ENCODE measurements around the gene SLIT3. TPM values are rescaled to one million over a fixed set of nuclear protein-coding genes. Genes with fewer than 3 reads are reported as not detected.

SLIT3 gene
- total RNA-seq, 3 donors from 2014 or later (not counting 1 experiment from before 2014, with no cell fraction given): 0.34 to 0.80 TPM; not detected in 1

DNA sequence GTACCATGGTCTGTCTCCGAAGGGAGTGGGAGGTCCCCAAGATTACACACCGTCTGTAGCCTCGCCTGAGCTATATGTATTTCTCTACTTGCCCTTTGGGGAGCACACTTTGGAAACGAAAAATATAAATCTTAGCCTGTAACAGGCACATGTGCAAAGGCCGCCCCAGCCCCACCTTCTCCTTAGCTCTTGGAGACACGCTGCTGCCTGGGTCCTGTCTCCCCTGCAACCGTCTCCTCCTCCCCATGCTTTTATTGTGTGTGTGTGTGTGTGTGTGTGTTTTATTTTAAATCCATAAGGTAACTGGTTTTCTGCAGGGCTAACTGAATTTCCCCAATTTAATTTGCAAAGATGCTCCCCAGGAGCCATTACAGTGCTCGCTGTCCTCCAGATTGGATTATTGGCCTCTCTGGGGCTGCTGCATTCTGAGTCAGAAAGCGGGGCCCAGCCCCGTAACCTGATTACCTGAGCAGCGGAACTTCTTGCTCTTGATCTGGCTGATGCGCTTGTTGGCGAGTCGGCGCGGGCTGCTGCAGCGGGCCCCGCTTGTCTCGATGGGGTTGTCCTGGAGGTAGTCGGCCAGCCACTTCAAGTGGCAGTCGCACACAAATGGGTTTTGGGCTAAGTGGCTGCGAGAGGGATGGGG, 528.5 kb downstream of the SLIT3 start:
- intact Hi-C loops (cut with micrococcal nuclease): no loop called here
- Mint-ChIP-seq H3K9me3 (no peaks in the 10 kb centered on the region), H3K36me3 (no peaks in the 10 kb centered on the region), H3K4me1 (no peaks in the 10 kb centered on the region), H3K4me3 (no peak overlapping the region), H3K27me3 (ENCODE audit: low read depth in 2 of 2) (no peaks in the 10 kb centered on the region), H3K27ac (no peak overlapping the region)
- Histone ChIP-seq H3K27me3 (ENCODE audit: control insufficient read depth, insufficient read depth, low read length) (no peaks in the 10 kb centered on the region), H3K4me1 (ENCODE audit: control insufficient read depth, insufficient read depth, low read length) (no peaks in the 10 kb centered on the region), H3K9me3 (ENCODE audit: control insufficient read depth, insufficient read depth, low read length) (no peaks in the 10 kb centered on the region), H3K36me3 (ENCODE audit: control insufficient read depth, insufficient read depth, low read length) (no peaks in the 10 kb centered on the region), H3K4me3 (ENCODE audit: low read length) (no peak overlapping the region), H3K27ac (ENCODE audit: low read length) (no peak overlapping the region)
- no peak for ATAC-seq
- no peak for TF ChIP-seq CTCF (IDR thresholded peaks at IDR 0.05)
- WGBS (ENCODE audit: insufficient coverage): 89% methylated on average over 21 of the region's 22 CpGs
- no peak for DNase-seq

DNA sequence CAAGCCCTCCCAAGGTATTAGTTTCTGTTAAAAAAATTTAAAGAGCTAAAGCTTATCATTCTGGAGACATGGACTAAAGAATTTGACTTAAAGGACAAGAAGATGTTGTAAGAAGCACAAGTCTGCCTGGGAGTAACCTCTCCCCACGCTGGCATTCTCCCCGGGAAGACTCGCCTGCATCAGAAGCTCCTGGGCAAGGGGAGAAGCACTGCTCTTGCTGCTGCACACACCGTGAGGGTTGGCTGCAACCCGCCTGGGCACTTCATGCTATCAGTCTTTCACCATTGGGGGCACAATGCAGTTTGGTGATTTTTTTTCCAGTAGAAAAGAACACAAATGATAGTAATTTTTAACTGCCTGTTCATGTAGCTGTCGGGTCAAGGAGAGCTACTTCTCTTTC, 529.3 kb downstream of the SLIT3 start:
- Histone ChIP-seq H3K27me3 (ENCODE audit: control insufficient read depth, insufficient read depth, low read length) (no peaks in the 10 kb centered on the region), H3K4me3 (ENCODE audit: low read length) (no peak overlapping the region), H3K27ac (ENCODE audit: low read length) (no peak overlapping the region), H3K9me3 (ENCODE audit: control insufficient read depth, insufficient read depth, low read length) (no peaks in the 10 kb centered on the region), H3K4me1 (ENCODE audit: control insufficient read depth, insufficient read depth, low read length) (no peaks in the 10 kb centered on the region), H3K36me3 (ENCODE audit: control insufficient read depth, insufficient read depth, low read length) (no peaks in the 10 kb centered on the region)
- H3K27me3 Mint-ChIP-seq (ENCODE audit: low read depth in 2 of 2): no peaks in the 10 kb centered on the region
- no peaks in the 10 kb centered on the region for H3K4me1 Mint-ChIP-seq
- WGBS (ENCODE audit: insufficient coverage): 88% methylated on average over 6 of the region's 6 CpGs
- intact Hi-C loops (cut with micrococcal nuclease): no loop called here
- no peak for ATAC-seq
- H3K4me3 Mint-ChIP-seq: no peak overlapping the region
- H3K36me3 Mint-ChIP-seq: no peaks in the 10 kb centered on the region
- DNase-seq: no peak
- H3K27ac Mint-ChIP-seq: no peak overlapping the region
- H3K9me3 Mint-ChIP-seq: no peaks in the 10 kb centered on the region
- TF ChIP-seq CTCF (IDR thresholded peaks at IDR 0.05): no peak

DNA sequence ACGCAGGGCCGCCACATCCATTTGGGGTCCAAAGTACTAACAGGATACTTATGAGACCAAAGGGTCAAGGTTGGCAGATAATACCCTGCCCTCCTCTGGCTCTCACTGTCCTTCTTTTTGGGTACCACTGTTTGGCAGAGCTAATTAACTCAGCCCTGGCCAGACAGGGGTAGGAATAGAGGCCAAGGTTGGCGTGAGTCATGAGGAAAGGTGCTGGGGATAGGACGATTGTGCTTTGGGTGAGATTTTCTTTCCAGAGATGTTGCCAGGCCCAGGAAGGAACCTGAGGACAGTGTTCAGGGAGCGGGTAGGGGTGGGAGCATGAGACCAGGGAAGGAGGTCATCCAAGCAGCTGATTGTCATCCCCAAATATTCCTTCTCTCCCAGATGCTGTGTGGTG, 529.9 kb downstream of the SLIT3 start:
- DNase-seq: no peak
- no peak overlapping the region for H3K27ac Mint-ChIP-seq
- peaks cover 0 to 1% of the 10 kb centered on the region in 2 donors for H3K27me3 Mint-ChIP-seq (ENCODE audit: low read depth in 2 of 2)
- no peak for TF ChIP-seq CTCF (IDR thresholded peaks at IDR 0.05)
- H3K4me3 ChIP-seq (ENCODE audit: low read length): no peak overlapping the region
- H3K27ac ChIP-seq (ENCODE audit: low read length): no peak overlapping the region
- intact Hi-C loops (cut with micrococcal nuclease): no loop called here
- no peak overlapping the region for H3K4me3 Mint-ChIP-seq
- H3K36me3 ChIP-seq (ENCODE audit: control insufficient read depth, insufficient read depth, low read length): no peaks in the 10 kb centered on the region
- no peaks in the 10 kb centered on the region for H3K36me3 Mint-ChIP-seq
- no peaks in the 10 kb centered on the region for H3K27me3 ChIP-seq (ENCODE audit: control insufficient read depth, insufficient read depth, low read length)
- 87% methylated on average over 5 of the region's 5 CpGs for WGBS (ENCODE audit: insufficient coverage)
- H3K4me1 ChIP-seq (ENCODE audit: control insufficient read depth, insufficient read depth, low read length): no peaks in the 10 kb centered on the region
- H3K9me3 Mint-ChIP-seq: no peaks in the 10 kb centered on the region
- H3K4me1 Mint-ChIP-seq: no peaks in the 10 kb centered on the region
- ATAC-seq: no peak
- no peaks in the 10 kb centered on the region for H3K9me3 ChIP-seq (ENCODE audit: control insufficient read depth, insufficient read depth, low read length)

DNA sequence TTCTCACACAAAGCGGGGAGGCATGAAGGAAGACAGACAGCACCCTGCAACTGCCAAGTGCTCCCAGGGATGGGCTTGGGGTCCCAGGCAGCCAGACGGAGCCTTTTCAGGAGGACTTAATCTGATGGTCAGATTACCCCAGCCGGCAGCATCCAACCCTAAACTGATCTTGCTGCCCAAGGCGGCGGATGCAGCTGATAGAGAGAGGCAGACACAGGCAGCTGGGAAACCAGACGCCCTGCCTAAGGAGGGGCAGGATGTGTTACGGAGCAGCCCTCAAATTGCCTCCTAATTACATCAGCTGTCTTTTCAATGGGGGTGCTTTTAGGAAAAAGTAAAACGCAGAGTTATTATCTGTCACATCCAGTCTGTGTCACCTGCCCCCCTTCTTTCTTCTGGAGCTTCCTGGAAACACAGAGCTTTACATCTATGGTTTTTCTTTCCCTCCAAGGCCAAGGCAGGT, 530.9 kb downstream of the SLIT3 start:
- intact Hi-C loops (cut with micrococcal nuclease): no loop called here

More for the DNA sequence above, 530.9 kb downstream of the SLIT3 start:
- TF ChIP-seq CTCF (IDR thresholded peaks at IDR 0.05): no peak
- Mint-ChIP-seq H3K9me3 (no peaks in the 10 kb centered on the region), H3K4me3 (no peak overlapping the region), H3K27ac (no peak overlapping the region), H3K27me3 (ENCODE audit: low read depth in 2 of 2) (peaks cover 0 to 2% of the 10 kb centered on the region in 2 donors), H3K4me1 (no peaks in the 10 kb centered on the region), H3K36me3 (no peaks in the 10 kb centered on the region)
- Histone ChIP-seq H3K36me3 (ENCODE audit: control insufficient read depth, insufficient read depth, low read length) (no peaks in the 10 kb centered on the region), H3K27me3 (ENCODE audit: control insufficient read depth, insufficient read depth, low read length) (no peaks in the 10 kb centered on the region), H3K27ac (ENCODE audit: low read length) (no peak overlapping the region), H3K4me3 (ENCODE audit: low read length) (no peak overlapping the region), H3K4me1 (ENCODE audit: control insufficient read depth, insufficient read depth, low read length) (no peaks in the 10 kb centered on the region), H3K9me3 (ENCODE audit: control insufficient read depth, insufficient read depth, low read length) (no peaks in the 10 kb centered on the region)
- DNase-seq: no peak
- 76% methylated on average over 7 of the region's 8 CpGs for WGBS (ENCODE audit: insufficient coverage)
- ATAC-seq: no peak

Data from natural killer cell (primary cell).